ENCODE data around the gene ZCCHC7.

- TF ChIP-seq, protein P1, sequence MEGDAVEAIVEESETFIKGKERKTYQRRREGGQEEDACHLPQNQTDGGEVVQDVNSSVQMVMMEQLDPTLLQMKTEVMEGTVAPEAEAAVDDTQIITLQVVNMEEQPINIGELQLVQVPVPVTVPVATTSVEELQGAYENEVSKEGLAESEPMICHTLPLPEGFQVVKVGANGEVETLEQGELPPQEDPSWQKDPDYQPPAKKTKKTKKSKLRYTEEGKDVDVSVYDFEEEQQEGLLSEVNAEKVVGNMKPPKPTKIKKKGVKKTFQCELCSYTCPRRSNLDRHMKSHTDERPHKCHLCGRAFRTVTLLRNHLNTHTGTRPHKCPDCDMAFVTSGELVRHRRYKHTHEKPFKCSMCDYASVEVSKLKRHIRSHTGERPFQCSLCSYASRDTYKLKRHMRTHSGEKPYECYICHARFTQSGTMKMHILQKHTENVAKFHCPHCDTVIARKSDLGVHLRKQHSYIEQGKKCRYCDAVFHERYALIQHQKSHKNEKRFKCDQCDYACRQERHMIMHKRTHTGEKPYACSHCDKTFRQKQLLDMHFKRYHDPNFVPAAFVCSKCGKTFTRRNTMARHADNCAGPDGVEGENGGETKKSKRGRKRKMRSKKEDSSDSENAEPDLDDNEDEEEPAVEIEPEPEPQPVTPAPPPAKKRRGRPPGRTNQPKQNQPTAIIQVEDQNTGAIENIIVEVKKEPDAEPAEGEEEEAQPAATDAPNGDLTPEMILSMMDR (conservative IDR thresholded peaks at IDR 0.05 in 1 of 2, IDR thresholded peaks at IDR 0.05 in 1 of 2; ENCODE audit: extremely low read depth in 1 of 2, insufficient read depth in 1 of 2, low read depth in 1 of 2, low read length in 2 of 2): no peak
- TF ChIP-seq EZH2 (IDR thresholded peaks at IDR 0.05; ENCODE audit: borderline replicate concordance, low read length): no peak
These were observed 1.0 kb upstream of the ZCCHC7 start for GRCh38 chr9:37119360-37119759.

Data from mammary epithelial cell (primary cell).